ENCODE data around the gene CMSS1. TPM values are rescaled to one million over a fixed set of nuclear protein-coding genes. Genes with fewer than 3 reads are reported as not detected.

CMSS1 gene
- total RNA-seq, 1 donor from 2014 or later: 41.1 TPM

- H3K4me3 Mint-ChIP-seq: no peak overlapping the region
- no peak overlapping the region for H3K27ac Mint-ChIP-seq
- POLR2A ChIA-PET: no interaction called here
- no peaks in the 10 kb centered on the region for H3K27me3 Mint-ChIP-seq
- TF ChIP-seq CTCF (IDR thresholded peaks at IDR 0.05): no peak
- H3K9me3 Mint-ChIP-seq: no peaks in the 10 kb centered on the region
- intact Hi-C loops (cut with micrococcal nuclease): no loop called here
- CTCF ChIA-PET: no interaction called here
- DNase-seq (no peak), ATAC-seq (ENCODE audit: low read depth) (no peak)
- H3K4me1 Mint-ChIP-seq: peaks cover 33% of the 10 kb centered on the region
- no peaks in the 10 kb centered on the region for H3K36me3 Mint-ChIP-seq (ENCODE audit: low read depth)
Observed at GRCh38 chr3:100108464-100109079, 290.9 kb downstream of the CMSS1 start.

- intact Hi-C loops (cut with micrococcal nuclease): no loop called here
- ATAC-seq (ENCODE audit: low read depth) (no peak), DNase-seq (no peak)
- Mint-ChIP-seq H3K4me3 (no peak overlapping the region), H3K36me3 (ENCODE audit: low read depth) (peaks cover 2% of the 10 kb centered on the region), H3K27me3 (no peaks in the 10 kb centered on the region), H3K4me1 (peaks cover 17% of the 10 kb centered on the region), H3K9me3 (no peaks in the 10 kb centered on the region), H3K27ac (no peak overlapping the region)
- TF ChIP-seq CTCF (IDR thresholded peaks at IDR 0.05): no peak
- ChIA-PET CTCF (no interaction called here), POLR2A (interaction anchor here (1.1 kb wide), 1 partner anchor 12 kb away, joined by 5 read pairs; no protein-coding TSS in a partner anchor)
Observed at GRCh38 chr3:100110162-100110561, 292.5 kb downstream of the CMSS1 start.

- DNase-seq: no peak
Observed at GRCh38 chr3:100111728-100112127, 294.1 kb downstream of the CMSS1 start.

GRCh38 chr3:100113723-100114412 lies 296.2 kb downstream of the CMSS1 start:
- Mint-ChIP-seq H3K9me3 (no peaks in the 10 kb centered on the region), H3K36me3 (ENCODE audit: low read depth) (peaks cover 2% of the 10 kb centered on the region), H3K27me3 (no peaks in the 10 kb centered on the region), H3K27ac (no peak overlapping the region), H3K4me1 (no peaks in the 10 kb centered on the region), H3K4me3 (no peak overlapping the region)
- TF ChIP-seq CTCF (IDR thresholded peaks at IDR 0.05): no peak
- CTCF ChIA-PET: no interaction called here
- POLR2A ChIA-PET: no interaction called here
- no peak for ATAC-seq (ENCODE audit: low read depth)
- intact Hi-C loops (cut with micrococcal nuclease): no loop called here
- no peak for DNase-seq

More at GRCh38 chr3:100111728-100112127, 294.1 kb downstream of the CMSS1 start:
- Mint-ChIP-seq H3K27ac (no peak overlapping the region), H3K4me3 (no peak overlapping the region), H3K4me1 (peaks cover 1% of the 10 kb centered on the region), H3K9me3 (no peaks in the 10 kb centered on the region), H3K27me3 (no peaks in the 10 kb centered on the region), H3K36me3 (ENCODE audit: low read depth) (peaks cover 2% of the 10 kb centered on the region)
- POLR2A ChIA-PET: no interaction called here
- no peak for ATAC-seq (ENCODE audit: low read depth)
- CTCF ChIA-PET: no interaction called here
- TF ChIP-seq CTCF (IDR thresholded peaks at IDR 0.05): no peak
- intact Hi-C loops (cut with micrococcal nuclease): no loop called here

- Mint-ChIP-seq H3K27ac (no peak within 1 kb of the TSS), H3K27me3 (no peaks in the 10 kb centered on the region), H3K9me3 (no peaks in the 10 kb centered on the region), H3K4me1 (no peaks in the 10 kb centered on the region), H3K36me3 (ENCODE audit: low read depth) (peaks cover 2% of the 10 kb centered on the region), H3K4me3 (no peak within 1 kb of the TSS)
- intact Hi-C loops (cut with micrococcal nuclease): no loop called here
- no peak for TF ChIP-seq CTCF (IDR thresholded peaks at IDR 0.05)
- DNase-seq: no peak
- ChIA-PET CTCF (no interaction called here), POLR2A (no interaction called here)
- no peak for ATAC-seq (ENCODE audit: low read depth)
Observed at GRCh38 chr3:100114413-100115030, 296.9 kb downstream of the CMSS1 start, which contains the start of gene FILIP1L. TSS of gene FILIP1L (minus strand) at chr3:100114501.

Data from activated B cell treated with CpG ODN at 0.5 μM for 24 hours (primary cell).